ENCODE data around the gene POLE.

Gene POLE

GRCh38 chr12:132690112-132690511, 3.0 kb upstream of the POLE start:
- peak overlapping the region; percentile 77 for H3K27ac ChIP-seq

GRCh38 chr12:132689227-132689626, 2.1 kb upstream of the POLE start:
- TF ChIP-seq ZFX (IDR thresholded peaks at IDR 0.05; ENCODE audit: borderline replicate concordance): no peak
- no peak for TF ChIP-seq CTCF (IDR thresholded peaks at IDR 0.05)
- peak overlapping the region; percentile 77 for H3K27ac ChIP-seq

More at GRCh38 chr12:132690112-132690511, 3.0 kb upstream of the POLE start:
- TF ChIP-seq ZFX (IDR thresholded peaks at IDR 0.05; ENCODE audit: borderline replicate concordance): no peak
- no peak for TF ChIP-seq CTCF (IDR thresholded peaks at IDR 0.05)

- peak overlapping the region; percentile 94 for H3K27ac ChIP-seq
These were observed 324 bp downstream of the POLE start for GRCh38 chr12:132686825-132687210.

GRCh38 chr12:132685400-132685799, 1.7 kb downstream of the POLE start:
- no peak for TF ChIP-seq ZFX (IDR thresholded peaks at IDR 0.05; ENCODE audit: borderline replicate concordance)
- TF ChIP-seq CTCF (IDR thresholded peaks at IDR 0.05): no peak
- H3K27ac ChIP-seq: peak overlapping the region; percentile 94; the same call in 1 of the 2 replicates

More at GRCh38 chr12:132686825-132687210, 324 bp downstream of the POLE start:
- TF ChIP-seq CTCF (IDR thresholded peaks at IDR 0.05) (no peak), ZFX (IDR thresholded peaks at IDR 0.05; ENCODE audit: borderline replicate concordance) (no peak)

- H3K27ac ChIP-seq: no peak overlapping the region
- no peak for TF ChIP-seq ZFX (IDR thresholded peaks at IDR 0.05; ENCODE audit: borderline replicate concordance)
- TF ChIP-seq CTCF (IDR thresholded peaks at IDR 0.05): no peak
These were observed 9.7 kb downstream of the POLE start for GRCh38 chr12:132677492-132677891.

- TF ChIP-seq CTCF (IDR thresholded peaks at IDR 0.05) (no peak), ZFX (IDR thresholded peaks at IDR 0.05; ENCODE audit: borderline replicate concordance) (no peak)
- no peak overlapping the region for H3K27ac ChIP-seq
These were observed 11.2 kb downstream of the POLE start for GRCh38 chr12:132675757-132676432.

GRCh38 chr12:132674561-132674960, 12.6 kb downstream of the POLE start:
- H3K27ac ChIP-seq: no peak overlapping the region
- no peak for TF ChIP-seq CTCF (IDR thresholded peaks at IDR 0.05)
- no peak for TF ChIP-seq ZFX (IDR thresholded peaks at IDR 0.05; ENCODE audit: borderline replicate concordance)

Measured in 22Rv1 (cell line).